ENCODE data around the gene CAV1.
"Not testable (repeated sequence)": the region's sequence is repeated elsewhere in the genome, so short reads cannot be mapped to it uniquely, and the experiment has no call there.

The CAV1 gene, protein sequence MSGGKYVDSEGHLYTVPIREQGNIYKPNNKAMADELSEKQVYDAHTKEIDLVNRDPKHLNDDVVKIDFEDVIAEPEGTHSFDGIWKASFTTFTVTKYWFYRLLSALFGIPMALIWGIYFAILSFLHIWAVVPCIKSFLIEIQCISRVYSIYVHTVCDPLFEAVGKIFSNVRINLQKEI

DNA sequence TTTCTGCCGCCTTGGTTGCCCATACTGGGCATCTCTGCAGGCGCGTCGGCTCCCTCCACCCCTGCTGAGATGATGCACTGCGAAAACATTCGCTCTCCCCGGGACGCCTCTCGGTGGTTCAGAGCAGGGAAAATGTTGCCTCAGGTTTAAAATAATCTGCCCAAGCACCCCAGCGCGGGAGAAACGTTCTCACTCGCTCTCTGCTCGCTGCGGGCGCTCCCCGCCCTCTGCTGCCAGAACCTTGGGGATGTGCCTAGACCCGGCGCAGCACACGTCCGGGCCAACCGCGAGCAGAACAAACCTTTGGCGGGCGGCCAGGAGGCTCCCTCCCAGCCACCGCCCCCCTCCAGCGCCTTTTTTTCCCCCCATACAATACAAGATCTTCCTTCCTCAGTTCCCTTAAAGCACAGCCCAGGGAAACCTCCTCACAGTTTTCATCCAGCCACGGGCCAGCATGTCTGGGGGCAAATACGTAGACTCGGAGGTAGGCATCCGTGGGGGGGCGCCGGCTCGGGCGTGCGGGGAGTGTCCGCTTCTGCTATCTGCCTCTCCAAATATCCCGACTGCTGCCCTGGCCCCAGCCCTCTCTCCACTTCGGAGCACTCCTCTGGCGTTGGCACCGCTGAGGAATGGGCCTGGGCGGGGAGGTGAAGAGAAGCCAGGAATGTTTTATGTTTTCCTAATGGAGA lies at the start of gene CAV1:
CAV1 (plus strand) TSS at position 428 of the 689 bp plus-strand sequence; CDS start at position 455, 27 bp downstream.
- in situ Hi-C loops (cut with MboI; ENCODE audit: low pct_unique_long_range_greater_than_20kb, low sequenced_read_pairs), result no loop called here
- peak; percentile 54 for DNase-seq

- in situ Hi-C loops (cut with MboI; ENCODE audit: low pct_unique_long_range_greater_than_20kb, low sequenced_read_pairs), result no loop called here
- DNase-seq, result no peak
These were observed 47.2 kb upstream of the CAV1 start for GRCh38 chr7:116477625-116478024.

DNA sequence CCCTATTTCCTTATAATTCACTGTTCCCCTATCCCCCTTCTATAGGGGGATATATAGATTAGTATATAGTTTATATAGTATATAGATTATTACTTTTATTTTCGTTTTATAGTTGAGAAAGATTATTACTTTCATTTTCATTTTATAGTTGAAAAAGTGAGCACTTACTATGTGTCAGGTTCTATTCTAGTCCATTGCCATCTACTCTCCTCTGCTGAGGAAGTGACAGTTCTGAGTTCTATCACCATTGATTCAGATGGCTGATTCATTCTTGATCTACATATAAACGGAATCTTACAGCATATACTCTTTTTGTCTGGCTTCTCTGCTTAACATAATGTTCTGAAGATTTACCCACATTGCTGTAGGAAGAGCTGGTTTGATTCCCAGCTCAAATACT lies 46.0 kb upstream of the CAV1 start:
- no peak for DNase-seq
- in situ Hi-C loops (cut with MboI; ENCODE audit: low pct_unique_long_range_greater_than_20kb, low sequenced_read_pairs), result no loop called here

DNA sequence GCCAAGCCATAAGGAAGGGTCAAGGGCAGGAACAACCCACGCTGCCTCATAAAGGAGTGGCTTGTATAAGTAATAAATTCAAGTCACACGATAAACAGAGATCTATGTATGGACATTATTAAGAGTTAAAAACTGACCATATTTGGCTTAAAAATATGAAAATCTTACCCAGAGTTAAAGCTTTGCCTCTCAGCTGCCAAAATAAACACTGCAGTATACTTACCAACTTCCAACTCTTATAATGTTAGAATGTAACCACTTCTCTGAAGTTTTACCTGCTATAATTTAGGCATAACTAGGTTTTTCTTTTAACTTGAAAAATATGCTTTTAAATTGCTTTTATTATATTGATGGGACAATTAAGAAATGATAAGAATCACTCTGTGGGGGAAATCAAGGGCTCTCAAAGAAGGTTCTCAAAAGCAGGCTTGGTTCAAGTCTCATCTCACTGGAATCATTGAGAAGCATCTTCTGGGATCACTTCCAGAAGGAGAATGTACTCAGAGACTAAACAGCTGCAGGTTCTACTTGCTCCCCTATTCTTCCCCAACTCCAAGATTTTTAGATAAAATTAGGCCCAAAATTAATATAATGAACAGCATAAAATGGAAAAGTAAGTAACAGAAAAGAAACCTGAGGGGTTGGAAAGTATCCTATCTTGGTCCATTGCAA lies 41.4 kb upstream of the CAV1 start:
- no peak for DNase-seq
- in situ Hi-C loops (cut with MboI; ENCODE audit: low pct_unique_long_range_greater_than_20kb, low sequenced_read_pairs), result no loop called here

DNA sequence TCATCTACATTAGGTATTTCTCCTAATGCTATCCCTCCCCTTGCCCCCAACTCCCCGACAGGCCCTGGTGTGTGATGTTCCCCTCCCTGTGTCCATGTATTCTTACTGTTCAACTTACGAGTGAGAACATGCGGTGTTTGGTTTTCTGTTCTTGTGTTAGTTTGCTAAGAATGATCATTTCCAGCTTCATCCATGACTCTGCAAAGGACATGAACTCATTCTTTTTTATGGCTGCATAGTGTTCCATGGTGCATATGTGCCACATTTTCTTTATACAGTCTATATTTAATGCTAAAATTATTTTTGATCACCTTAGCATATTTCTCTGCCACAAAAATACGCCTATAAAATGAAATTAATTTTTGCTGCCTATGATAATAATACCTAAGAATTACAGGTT lies 40.4 kb upstream of the CAV1 start:
- in situ Hi-C loops (cut with MboI; ENCODE audit: low pct_unique_long_range_greater_than_20kb, low sequenced_read_pairs); DNase-seq: not testable (repeated sequence)

GRCh38 chr7:116487907-116488521 lies 36.8 kb upstream of the CAV1 start:
- in situ Hi-C loops (cut with MboI; ENCODE audit: low pct_unique_long_range_greater_than_20kb, low sequenced_read_pairs), result no loop called here

GRCh38 chr7:116490351-116490750 lies 34.5 kb upstream of the CAV1 start:
- DNase-seq, result no peak
- in situ Hi-C loops (cut with MboI; ENCODE audit: low pct_unique_long_range_greater_than_20kb, low sequenced_read_pairs), result no loop called here

More at GRCh38 chr7:116487907-116488521, 36.8 kb upstream of the CAV1 start:
- no peak for DNase-seq

DNA sequence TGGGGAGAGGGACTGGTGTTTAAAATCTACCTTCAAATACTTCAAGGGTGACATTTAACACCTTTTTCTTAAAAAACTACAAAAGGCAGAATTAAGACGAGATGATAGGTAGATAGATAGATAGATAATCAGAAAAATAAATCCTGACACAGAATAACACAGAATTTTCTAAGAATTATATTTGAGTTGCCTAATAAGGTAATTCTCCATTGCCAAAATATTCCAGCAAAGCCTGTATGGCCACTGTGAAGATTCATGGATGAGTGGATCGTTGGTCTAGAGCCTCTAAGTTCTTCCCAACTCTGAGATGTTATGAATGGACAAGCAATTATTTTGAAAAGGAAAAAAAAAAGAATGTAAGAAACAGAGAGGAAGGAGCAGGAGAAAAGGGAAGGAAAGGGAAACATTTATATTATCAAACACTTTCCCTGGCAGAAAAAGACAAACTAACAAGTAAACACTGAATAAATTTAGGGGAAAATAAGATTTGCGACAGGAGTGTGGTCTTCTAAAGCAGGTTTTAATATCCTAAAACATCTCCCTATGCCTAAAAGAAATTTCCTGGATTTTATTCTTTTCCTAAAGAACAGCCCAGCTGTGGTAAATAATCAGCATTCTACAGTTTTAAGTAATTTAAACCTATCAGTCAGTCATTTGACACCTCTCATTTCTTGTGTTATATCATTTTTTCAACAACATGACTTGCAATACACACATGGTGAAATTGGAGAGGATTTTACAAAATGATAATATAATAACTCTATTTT lies 32.8 kb upstream of the CAV1 start:
- no peak for DNase-seq
- in situ Hi-C loops (cut with MboI; ENCODE audit: low pct_unique_long_range_greater_than_20kb, low sequenced_read_pairs), result no loop called here

- DNase-seq, result no peak
- in situ Hi-C loops (cut with MboI; ENCODE audit: low pct_unique_long_range_greater_than_20kb, low sequenced_read_pairs), result no loop called here
These were observed 32.2 kb upstream of the CAV1 start for GRCh38 chr7:116492654-116493109.

DNA sequence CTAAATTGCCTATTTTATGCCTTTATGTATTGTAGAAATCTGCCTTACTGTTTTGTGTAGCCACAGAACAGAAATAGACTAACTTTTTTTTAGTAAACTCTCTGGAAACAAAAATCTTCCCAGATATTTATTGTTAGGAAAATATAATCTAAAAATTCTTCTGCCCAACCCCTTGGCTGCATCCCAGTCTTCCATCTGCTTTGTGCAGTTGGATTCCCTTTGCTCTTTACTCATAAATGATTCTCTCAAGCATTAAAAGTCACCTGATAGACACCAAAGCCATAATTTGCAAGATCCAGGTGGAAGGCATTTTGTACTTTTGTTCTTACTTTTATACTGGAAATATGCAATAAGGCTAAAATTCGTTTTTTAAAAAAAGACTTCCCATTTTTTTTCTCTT lies 31.4 kb upstream of the CAV1 start:
- in situ Hi-C loops (cut with MboI; ENCODE audit: low pct_unique_long_range_greater_than_20kb, low sequenced_read_pairs), result no loop called here

GRCh38 chr7:116494472-116494871 lies 30.4 kb upstream of the CAV1 start:
- no peak for DNase-seq
- in situ Hi-C loops (cut with MboI; ENCODE audit: low pct_unique_long_range_greater_than_20kb, low sequenced_read_pairs), result no loop called here

More for the DNA sequence above, 31.4 kb upstream of the CAV1 start:
- no peak for DNase-seq

DNA sequence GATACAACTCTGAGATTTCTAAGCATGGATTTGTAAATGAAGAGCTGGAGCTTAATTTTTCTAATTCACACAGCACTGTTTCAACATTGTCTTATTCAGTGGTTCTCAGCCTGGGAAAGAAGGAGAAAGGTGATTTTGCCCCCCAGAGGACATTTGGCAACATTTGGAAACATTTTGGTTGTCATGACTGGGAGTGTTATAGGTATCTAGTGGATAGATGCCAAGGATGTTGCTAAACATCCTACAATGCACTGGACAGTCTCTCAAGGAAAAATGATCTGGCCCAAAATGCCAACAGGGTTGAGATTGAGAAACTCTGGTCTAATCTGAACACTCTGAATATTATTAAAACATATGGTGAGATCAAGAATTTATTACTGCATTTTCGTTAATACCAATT lies 29.1 kb upstream of the CAV1 start:
- in situ Hi-C loops (cut with MboI; ENCODE audit: low pct_unique_long_range_greater_than_20kb, low sequenced_read_pairs), result no loop called here
- no peak for DNase-seq

DNA sequence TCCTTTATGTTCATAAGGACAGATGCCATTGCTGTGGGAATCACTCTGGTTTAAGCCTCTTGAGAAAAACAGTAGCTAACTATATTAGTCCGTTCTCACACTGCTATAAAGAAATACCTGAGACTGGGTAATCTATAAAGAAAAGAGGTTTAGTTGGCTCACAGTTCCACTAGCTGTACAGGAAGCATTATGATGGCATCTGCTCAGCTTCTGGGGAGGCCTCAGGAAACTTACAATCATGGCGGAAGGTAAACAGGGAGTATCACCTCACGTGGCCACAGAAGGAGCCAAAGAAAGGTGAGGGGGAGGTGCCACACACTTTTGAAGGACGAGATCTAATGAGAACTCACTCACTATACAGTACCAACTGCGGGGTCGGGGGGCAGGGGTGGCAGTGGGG lies 28.2 kb upstream of the CAV1 start:
- in situ Hi-C loops (cut with MboI; ENCODE audit: low pct_unique_long_range_greater_than_20kb, low sequenced_read_pairs), result no loop called here
- DNase-seq, result no peak

DNA sequence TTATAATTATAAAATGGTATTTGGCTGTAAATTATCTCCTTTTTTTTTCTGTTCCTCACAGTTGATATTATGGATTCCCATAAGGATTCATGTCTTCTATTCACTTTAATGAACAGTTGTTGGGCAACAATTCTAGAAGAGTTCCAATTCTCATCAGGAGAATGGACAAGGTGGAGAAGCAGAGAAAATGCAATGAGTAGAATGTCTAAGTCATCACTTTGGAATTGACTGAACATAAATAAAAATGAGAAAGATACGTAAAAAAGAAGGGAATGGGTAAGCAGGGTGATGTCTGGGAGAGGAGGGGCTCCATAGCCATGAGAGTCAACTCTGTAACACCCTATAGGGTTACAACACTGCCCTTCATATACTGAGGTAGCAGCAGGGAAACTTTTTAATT lies 27.1 kb upstream of the CAV1 start:
- in situ Hi-C loops (cut with MboI; ENCODE audit: low pct_unique_long_range_greater_than_20kb, low sequenced_read_pairs), result no loop called here
- no peak for DNase-seq

GRCh38 chr7:116499168-116500077 lies 25.4 kb upstream of the CAV1 start, which contains the start of gene CAV2:
Gene CAV2, plus strand, starts transcription at chr7:116499738. Its CDS starts 44 bp downstream, at chr7:116499782.
- in situ Hi-C loops (cut with MboI; ENCODE audit: low pct_unique_long_range_greater_than_20kb, low sequenced_read_pairs), result no loop called here
- DNase-seq, result no peak

DNA sequence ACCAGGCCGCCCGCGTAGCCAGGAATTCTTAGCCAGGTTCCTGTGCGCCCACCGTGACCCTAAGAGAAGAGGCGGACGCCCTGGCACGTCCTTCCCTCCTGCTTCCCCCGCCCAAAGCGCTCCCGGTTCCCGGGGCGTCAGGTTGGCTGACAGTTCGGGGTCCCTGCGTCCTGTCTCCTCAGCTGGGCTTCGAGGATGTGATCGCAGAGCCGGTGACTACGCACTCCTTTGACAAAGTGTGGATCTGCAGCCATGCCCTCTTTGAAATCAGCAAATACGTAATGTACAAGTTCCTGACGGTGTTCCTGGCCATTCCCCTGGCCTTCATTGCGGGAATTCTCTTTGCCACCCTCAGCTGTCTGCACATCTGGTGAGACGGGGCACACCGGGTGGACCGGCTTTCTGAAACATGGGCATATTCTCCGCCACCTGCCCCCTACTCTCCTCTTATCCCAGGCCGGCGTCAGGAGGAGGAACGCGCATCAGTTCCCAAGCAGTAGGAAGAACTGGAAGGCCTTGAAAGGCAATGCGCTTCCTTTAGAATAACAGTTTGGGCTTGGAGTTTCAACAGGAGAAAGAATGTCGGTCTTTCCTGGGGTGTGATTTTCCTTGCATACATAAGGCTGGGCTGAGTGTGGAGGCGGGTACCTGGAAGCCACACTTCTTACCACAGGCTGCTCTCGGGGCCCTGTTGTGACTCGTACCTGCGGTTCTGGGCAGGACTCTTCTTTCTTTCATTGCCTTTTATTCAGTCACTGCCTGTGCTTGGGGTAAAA lies 24.6 kb upstream of the CAV1 start:
- in situ Hi-C loops (cut with MboI; ENCODE audit: low pct_unique_long_range_greater_than_20kb, low sequenced_read_pairs), result no loop called here
- DNase-seq, result no peak

DNA sequence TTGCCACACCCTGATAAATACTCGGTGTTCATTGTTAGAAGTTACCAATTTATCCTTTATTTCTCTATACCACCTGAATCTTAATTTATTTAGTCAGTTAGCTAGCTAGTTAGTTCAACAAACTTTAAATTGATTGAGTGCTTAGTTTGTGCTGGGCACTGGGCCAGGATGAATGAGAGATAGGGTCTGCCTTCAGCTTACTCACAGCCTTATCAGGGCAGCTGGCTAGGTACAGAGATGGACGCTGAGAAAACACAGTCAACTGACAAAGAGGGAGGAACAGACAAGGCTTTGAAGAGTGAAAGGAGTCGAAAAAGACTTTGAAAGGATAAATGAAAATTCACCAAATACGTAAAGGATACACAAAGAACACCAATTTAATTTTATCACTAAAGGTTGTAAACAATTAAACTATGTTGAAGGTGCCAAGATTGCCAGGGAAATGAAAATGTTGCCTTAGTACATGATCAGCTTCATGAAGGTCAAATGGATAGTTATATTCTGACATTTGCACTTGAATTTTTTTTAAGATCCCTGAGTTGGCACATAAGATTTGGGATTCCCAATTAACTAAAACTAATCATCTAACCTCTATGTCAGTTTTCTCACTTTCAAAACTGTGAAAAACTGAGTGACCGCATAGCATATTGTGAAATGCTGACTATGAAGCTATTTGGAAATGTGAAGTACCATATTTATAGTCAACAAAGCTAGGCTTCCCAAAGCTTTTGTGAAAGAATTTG lies 23.2 kb upstream of the CAV1 start:
- no peak for DNase-seq
- in situ Hi-C loops (cut with MboI; ENCODE audit: low pct_unique_long_range_greater_than_20kb, low sequenced_read_pairs), result no loop called here
